ENCODE data around the gene PXT1.

Gene PXT1

GRCh38 chr6:36381502-36382389, 60.9 kb downstream of the PXT1 start:
- Mint-ChIP-seq H3K4me3 (no peak overlapping the region), H3K4me1 (peaks cover 12% of the 10 kb centered on the region), H3K27me3 (peaks cover 2% of the 10 kb centered on the region), H3K36me3 (ENCODE audit: insufficient read depth) (no peaks in the 10 kb centered on the region), H3K9me3 (no peaks in the 10 kb centered on the region), H3K27ac (ENCODE audit: low read depth) (no peak overlapping the region)
- ATAC-seq (replicated peaks; ENCODE audit: extremely low read depth, poor library complexity, severe bottlenecking) (no peak), DNase-seq (ENCODE audit: low spot score in 2 of 2) (no peak)

- H3K4me1 Mint-ChIP-seq = no peaks in the 10 kb centered on the region
- H3K36me3 Mint-ChIP-seq (ENCODE audit: insufficient read depth) = no peaks in the 10 kb centered on the region
- no peaks in the 10 kb centered on the region for H3K27me3 Mint-ChIP-seq
- no peaks in the 10 kb centered on the region for H3K9me3 Mint-ChIP-seq
- no peak overlapping the region for H3K27ac Mint-ChIP-seq (ENCODE audit: low read depth)
- DNase-seq (ENCODE audit: low spot score in 2 of 2) (no peak), ATAC-seq (replicated peaks; ENCODE audit: extremely low read depth, poor library complexity, severe bottlenecking) (no peak)
- H3K4me3 Mint-ChIP-seq = no peak overlapping the region
Measured at GRCh38 chr6:36380166-36380565, 62.5 kb downstream of the PXT1 start.

GRCh38 chr6:36378936-36379335, 63.7 kb downstream of the PXT1 start:
- Mint-ChIP-seq H3K27me3 (no peaks in the 10 kb centered on the region), H3K4me1 (no peaks in the 10 kb centered on the region), H3K9me3 (no peaks in the 10 kb centered on the region), H3K36me3 (ENCODE audit: insufficient read depth) (no peaks in the 10 kb centered on the region), H3K4me3 (no peak overlapping the region), H3K27ac (ENCODE audit: low read depth) (no peak overlapping the region)
- ATAC-seq (replicated peaks; ENCODE audit: extremely low read depth, poor library complexity, severe bottlenecking) (no peak), DNase-seq (ENCODE audit: low spot score in 2 of 2) (no peak)

GRCh38 chr6:36378243-36378920, 64.3 kb downstream of the PXT1 start:
- H3K4me3 Mint-ChIP-seq = no peak overlapping the region
- H3K27me3 Mint-ChIP-seq = no peaks in the 10 kb centered on the region
- H3K9me3 Mint-ChIP-seq = no peaks in the 10 kb centered on the region
- DNase-seq (ENCODE audit: low spot score in 2 of 2) = no peak
- no peak for ATAC-seq (replicated peaks; ENCODE audit: extremely low read depth, poor library complexity, severe bottlenecking)
- H3K4me1 Mint-ChIP-seq = no peaks in the 10 kb centered on the region
- no peaks in the 10 kb centered on the region for H3K36me3 Mint-ChIP-seq (ENCODE audit: insufficient read depth)
- no peak overlapping the region for H3K27ac Mint-ChIP-seq (ENCODE audit: low read depth)

- Mint-ChIP-seq H3K9me3 (no peaks in the 10 kb centered on the region), H3K27me3 (no peaks in the 10 kb centered on the region), H3K27ac (ENCODE audit: low read depth) (no peak overlapping the region), H3K36me3 (ENCODE audit: insufficient read depth) (no peaks in the 10 kb centered on the region), H3K4me3 (no peak overlapping the region), H3K4me1 (no peaks in the 10 kb centered on the region)
- ATAC-seq (replicated peaks; ENCODE audit: extremely low read depth, poor library complexity, severe bottlenecking) = no peak
- no peak for DNase-seq (ENCODE audit: low spot score in 2 of 2)
Measured at GRCh38 chr6:36377594-36377993, 65.1 kb downstream of the PXT1 start.

GRCh38 chr6:36376742-36377141, 65.9 kb downstream of the PXT1 start:
- no peaks in the 10 kb centered on the region for H3K36me3 Mint-ChIP-seq (ENCODE audit: insufficient read depth)
- H3K9me3 Mint-ChIP-seq = no peaks in the 10 kb centered on the region
- no peaks in the 10 kb centered on the region for H3K27me3 Mint-ChIP-seq
- no peak overlapping the region for H3K4me3 Mint-ChIP-seq
- ATAC-seq (replicated peaks; ENCODE audit: extremely low read depth, poor library complexity, severe bottlenecking) = no peak
- H3K4me1 Mint-ChIP-seq = no peaks in the 10 kb centered on the region
- H3K27ac Mint-ChIP-seq (ENCODE audit: low read depth) = no peak overlapping the region
- no peak for DNase-seq (ENCODE audit: low spot score in 2 of 2)

GRCh38 chr6:36376183-36376582, 66.5 kb downstream of the PXT1 start:
- H3K27me3 Mint-ChIP-seq = no peaks in the 10 kb centered on the region
- no peaks in the 10 kb centered on the region for H3K36me3 Mint-ChIP-seq (ENCODE audit: insufficient read depth)
- H3K27ac Mint-ChIP-seq (ENCODE audit: low read depth) = peak overlapping the region; percentile 10
- DNase-seq (ENCODE audit: low spot score in 2 of 2) = no peak
- no peaks in the 10 kb centered on the region for H3K9me3 Mint-ChIP-seq
- H3K4me3 Mint-ChIP-seq = no peak overlapping the region
- ATAC-seq (replicated peaks; ENCODE audit: extremely low read depth, poor library complexity, severe bottlenecking) = no peak
- H3K4me1 Mint-ChIP-seq = no peaks in the 10 kb centered on the region

GRCh38 chr6:36375644-36376155, 67.0 kb downstream of the PXT1 start:
- H3K27me3 Mint-ChIP-seq = no peaks in the 10 kb centered on the region

GRCh38 chr6:36374972-36375371, 67.7 kb downstream of the PXT1 start:
- Mint-ChIP-seq H3K9me3 (no peaks in the 10 kb centered on the region), H3K4me3 (no peak overlapping the region), H3K4me1 (no peaks in the 10 kb centered on the region), H3K27ac (ENCODE audit: low read depth) (no peak overlapping the region), H3K36me3 (ENCODE audit: insufficient read depth) (no peaks in the 10 kb centered on the region), H3K27me3 (no peaks in the 10 kb centered on the region)
- DNase-seq (ENCODE audit: low spot score in 2 of 2) (no peak), ATAC-seq (replicated peaks; ENCODE audit: extremely low read depth, poor library complexity, severe bottlenecking) (no peak)

More at GRCh38 chr6:36375644-36376155, 67.0 kb downstream of the PXT1 start:
- H3K4me1 Mint-ChIP-seq = no peaks in the 10 kb centered on the region
- H3K9me3 Mint-ChIP-seq = no peaks in the 10 kb centered on the region
- H3K4me3 Mint-ChIP-seq = no peak overlapping the region
- ATAC-seq (replicated peaks; ENCODE audit: extremely low read depth, poor library complexity, severe bottlenecking) (no peak), DNase-seq (ENCODE audit: low spot score in 2 of 2) (no peak)
- H3K27ac Mint-ChIP-seq (ENCODE audit: low read depth) = peak overlapping the region; percentile 10
- no peaks in the 10 kb centered on the region for H3K36me3 Mint-ChIP-seq (ENCODE audit: insufficient read depth)

- no peak overlapping the region for H3K4me3 Mint-ChIP-seq
- no peaks in the 10 kb centered on the region for H3K4me1 Mint-ChIP-seq
- no peaks in the 10 kb centered on the region for H3K36me3 Mint-ChIP-seq (ENCODE audit: insufficient read depth)
- no peaks in the 10 kb centered on the region for H3K9me3 Mint-ChIP-seq
- no peak for DNase-seq (ENCODE audit: low spot score in 2 of 2)
- no peak for ATAC-seq (replicated peaks; ENCODE audit: extremely low read depth, poor library complexity, severe bottlenecking)
- H3K27me3 Mint-ChIP-seq = no peaks in the 10 kb centered on the region
- no peak overlapping the region for H3K27ac Mint-ChIP-seq (ENCODE audit: low read depth)
Measured at GRCh38 chr6:36374194-36374593, 68.5 kb downstream of the PXT1 start.

GRCh38 chr6:36373368-36374019, 69.2 kb downstream of the PXT1 start:
- Mint-ChIP-seq H3K27me3 (no peaks in the 10 kb centered on the region), H3K9me3 (no peaks in the 10 kb centered on the region), H3K36me3 (ENCODE audit: insufficient read depth) (no peaks in the 10 kb centered on the region), H3K27ac (ENCODE audit: low read depth) (no peak overlapping the region), H3K4me1 (no peaks in the 10 kb centered on the region), H3K4me3 (no peak overlapping the region)
- DNase-seq (ENCODE audit: low spot score in 2 of 2) (no peak), ATAC-seq (replicated peaks; ENCODE audit: extremely low read depth, poor library complexity, severe bottlenecking) (no peak)

- Mint-ChIP-seq H3K36me3 (ENCODE audit: insufficient read depth) (no peaks in the 10 kb centered on the region), H3K27ac (ENCODE audit: low read depth) (no peak overlapping the region), H3K27me3 (no peaks in the 10 kb centered on the region), H3K4me3 (no peak overlapping the region), H3K4me1 (no peaks in the 10 kb centered on the region), H3K9me3 (no peaks in the 10 kb centered on the region)
- no peak for DNase-seq (ENCODE audit: low spot score in 2 of 2)
- no peak for ATAC-seq (replicated peaks; ENCODE audit: extremely low read depth, poor library complexity, severe bottlenecking)
Measured at GRCh38 chr6:36372088-36372487, 70.6 kb downstream of the PXT1 start.
